Left ventricle myocardium inferior (tissue), 1 donor: ENCODE measurements around the gene RPAP2. TPM values are rescaled to one million over a fixed set of nuclear protein-coding genes. Genes with fewer than 3 reads are reported as not detected.
"Not testable (repeated sequence)": the region's sequence is repeated elsewhere in the genome, so short reads cannot be mapped to it uniquely, and the experiment has no call there.

Experiments used
- DNase-seq: peaks from one replicate; pipeline ENCODE4 v3.0.0-alpha.2; 2020
- H3K27ac ChIP-seq: fragments of 200-600 bp; replicated peaks from 2 replicates; pipeline ENCODE4 v1.8.0; 2021
- H3K27me3 ChIP-seq: fragments of 200-600 bp; 2 replicates; pipeline ENCODE4 v1.8.0; 2021; ENCODE audit warnings: low read depth
- H3K36me3 ChIP-seq: fragments of 200-600 bp; 2 replicates; pipeline ENCODE4 v1.8.0; 2021
- H3K4me1 ChIP-seq: fragments of 200-600 bp; 2 replicates; pipeline ENCODE4 v1.8.0; 2021
- H3K4me3 ChIP-seq: fragments of 200-600 bp; 2 replicates; pipeline ENCODE4 v1.8.0; 2021; ENCODE audit warnings: mild to moderate bottlenecking, moderate library complexity
- H3K9me3 ChIP-seq: fragments of 200-600 bp; replicated peaks from 2 replicates; pipeline ENCODE4 v1.8.0; 2021
- CTCF ChIP-seq: fragments of 200-600 bp; IDR thresholded peaks from 2 replicates; pipeline ENCODE4 v1.8.0; 2021; ENCODE audit warnings: antibody characterized with exemption, mild to moderate bottlenecking, borderline replicate concordance
- intact Hi-C: fragments of 100-400 bp; cut with micrococcal nuclease; formaldehyde crosslinking; loops from one replicate; pipeline ENCODE4 v1.11.0; 2022
- total RNA-seq: library from RNA; stranded (reverse); fragmentation: NEBNext Ultra II Directional; extraction: Animal tissue kit (Norgen Biotek cat#: 25700); gene quantifications from one replicate; pipeline ENCODE4 v1.2.1, GENCODE V29; 2021
- donor health status: DM: no; HTN: yes; CAD: no; lungs with severe emphysema.

RPAP2 gene
- total RNA-seq, 1 donor from 2014 or later, result 25.3 TPM

- no peak for DNase-seq
- Histone ChIP-seq H3K4me3 (no peak overlapping the region), H3K36me3 (peaks cover 62% of the 10 kb centered on the region), H3K4me1 (no peaks in the 10 kb centered on the region), H3K27ac (no peak overlapping the region), H3K27me3 (no peaks in the 10 kb centered on the region), H3K9me3 (peaks cover 13% of the 10 kb centered on the region)
- TF ChIP-seq CTCF, result no peak
- intact Hi-C loops, result no loop called here
These were observed 58.1 kb downstream of the RPAP2 start for GRCh38 chr1:92356956-92357355.

DNA sequence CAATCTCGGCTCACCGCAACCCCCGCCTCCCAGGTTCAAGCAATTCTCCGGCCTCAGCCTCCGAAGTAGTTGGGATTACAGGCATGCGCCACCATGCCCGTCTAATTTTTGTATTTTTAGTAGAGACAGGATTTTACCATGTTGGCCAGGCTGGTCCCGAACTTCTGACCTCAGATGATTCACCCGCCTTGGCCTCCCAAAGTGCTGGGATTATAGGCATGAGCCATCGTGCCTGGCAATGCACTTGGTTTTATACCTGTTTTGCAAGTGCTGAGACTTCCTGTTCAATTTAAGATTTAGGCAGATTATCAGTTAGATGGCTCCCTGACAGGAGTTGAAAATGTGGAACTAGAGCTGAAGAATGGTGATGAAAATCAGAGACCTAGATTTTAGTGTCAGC is 60.5 kb downstream of the RPAP2 start:
- H3K4me1 ChIP-seq, intact Hi-C loops, H3K27ac ChIP-seq, H3K27me3 ChIP-seq, DNase-seq, H3K9me3 ChIP-seq, H3K4me3 ChIP-seq: not testable (repeated sequence)
- H3K36me3 ChIP-seq, result peaks cover 49% of the 10 kb centered on the region

- no peaks in the 10 kb centered on the region for H3K27me3 ChIP-seq
- TF ChIP-seq CTCF, result no peak
- intact Hi-C loops, result no loop called here
- no peak overlapping the region for H3K27ac ChIP-seq
- H3K9me3 ChIP-seq, result no peaks in the 10 kb centered on the region
- no peak overlapping the region for H3K4me3 ChIP-seq
- no peaks in the 10 kb centered on the region for H3K4me1 ChIP-seq
- peaks cover 46% of the 10 kb centered on the region for H3K36me3 ChIP-seq
- no peak for DNase-seq
These were observed 61.1 kb downstream of the RPAP2 start for GRCh38 chr1:92359986-92360385.

GRCh38 chr1:92362970-92363369 is 64.1 kb downstream of the RPAP2 start:
- Histone ChIP-seq H3K4me3 (no peak overlapping the region), H3K27me3 (no peaks in the 10 kb centered on the region), H3K36me3 (peaks cover 35% of the 10 kb centered on the region), H3K9me3 (no peaks in the 10 kb centered on the region), H3K4me1 (no peaks in the 10 kb centered on the region), H3K27ac (no peak overlapping the region)
- no peak for DNase-seq
- intact Hi-C loops, result no loop called here
- TF ChIP-seq CTCF, result no peak

DNA sequence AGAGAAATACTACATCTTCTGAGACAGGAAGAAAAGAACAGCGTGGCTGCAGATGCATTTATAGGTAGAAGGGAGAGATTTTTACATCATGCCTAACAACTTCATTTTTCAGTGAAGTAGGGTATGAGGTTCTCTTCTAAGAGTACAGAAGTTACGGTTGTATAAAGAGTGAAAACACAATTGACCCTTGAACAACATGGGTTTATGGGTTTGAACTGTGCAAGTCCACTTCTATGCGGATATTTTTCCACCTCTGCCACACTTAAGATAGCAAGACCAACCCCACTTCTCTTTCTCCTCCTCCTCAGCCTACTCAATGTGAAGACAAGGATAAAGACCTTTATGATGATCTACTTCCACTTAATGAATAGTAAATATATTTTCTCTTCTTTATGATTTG is 64.5 kb downstream of the RPAP2 start:
- intact Hi-C loops, result no loop called here
- Histone ChIP-seq H3K4me3 (no peak overlapping the region), H3K27ac (no peak overlapping the region), H3K27me3 (no peaks in the 10 kb centered on the region), H3K4me1 (no peaks in the 10 kb centered on the region), H3K36me3 (peaks cover 31% of the 10 kb centered on the region), H3K9me3 (no peaks in the 10 kb centered on the region)
- TF ChIP-seq CTCF, result no peak
- no peak for DNase-seq

DNA sequence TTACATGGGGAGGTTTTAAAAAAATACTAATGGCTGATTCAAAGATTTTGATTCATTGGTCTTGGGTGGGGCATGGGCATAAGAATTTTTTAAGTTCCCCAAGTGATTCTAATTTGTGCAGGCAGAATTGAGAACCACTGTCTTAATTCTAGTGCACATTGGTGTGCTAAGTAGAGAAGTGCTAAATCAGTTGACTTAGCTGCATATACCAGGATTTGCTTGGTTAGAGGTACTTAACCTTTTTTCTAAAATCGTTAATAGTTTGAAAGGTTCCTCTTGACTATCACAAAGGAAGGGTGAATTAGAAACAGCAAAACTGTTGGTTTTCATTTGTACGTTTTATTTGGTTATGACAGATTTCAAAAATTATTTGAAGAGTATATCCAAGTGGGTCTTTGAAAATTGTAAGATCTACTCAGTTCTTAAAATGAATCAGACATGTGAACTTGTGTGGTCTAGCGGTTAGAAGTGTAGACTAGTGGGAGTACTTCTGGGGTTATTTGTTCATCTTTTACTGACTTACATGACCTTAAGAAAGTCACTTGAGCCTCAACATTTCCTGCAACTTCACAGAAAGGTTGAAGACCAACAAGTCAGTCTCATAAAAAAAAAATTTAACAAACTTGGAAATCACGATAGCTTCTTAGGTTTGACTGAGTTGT is 66.7 kb downstream of the RPAP2 start:
- TF ChIP-seq CTCF, result no peak
- no peaks in the 10 kb centered on the region for H3K27me3 ChIP-seq
- H3K36me3 ChIP-seq, result peaks cover 22% of the 10 kb centered on the region

More for the DNA sequence above, 66.7 kb downstream of the RPAP2 start:
- no peak for DNase-seq
- no peak overlapping the region for H3K4me3 ChIP-seq
- intact Hi-C loops, result no loop called here
- H3K9me3 ChIP-seq, result no peaks in the 10 kb centered on the region
- H3K27ac ChIP-seq, result no peak overlapping the region
- no peaks in the 10 kb centered on the region for H3K4me1 ChIP-seq
